Kidney epithelial cell (primary cell): ENCODE measurements around the gene AGBL1. TPM values are rescaled to one million over a fixed set of nuclear protein-coding genes. Genes with fewer than 3 reads are reported as not detected.

Experiments used
- DNase-seq: peaks from one replicate; pipeline ENCODE4 v3.0.0-alpha.2; 2010; ENCODE audit warnings: low read depth
- H3K27me3 ChIP-seq: 2 replicates; pipeline ENCODE4 v1.6.0; 2011; ENCODE audit warnings: low read length; ENCODE audit not compliant: control insufficient read depth, insufficient read depth
- H3K36me3 ChIP-seq: 2 replicates; pipeline ENCODE4 v1.5.1; 2011; ENCODE audit warnings: low read length; ENCODE audit not compliant: control insufficient read depth, insufficient read depth
- H3K4me3 ChIP-seq: 2 replicates; pipeline ENCODE4 v1.5.1; 2011; ENCODE audit warnings: low read depth, mild to moderate bottlenecking, control low read depth, low read length
- total RNA-seq: library from RNA; depleted of rRNA; stranded (reverse); fragments of >200 nt; gene quantifications from 2 replicates; pipeline ENCODE4 v1.2.3, GENCODE V29; 2015
- TF ChIP-seq, protein P1 (sequence below): IDR thresholded peaks from 2 replicates; pipeline ENCODE4 v1.5.1; 2011; ENCODE audit warnings: mild to moderate bottlenecking, moderate library complexity, low read length, control low read depth, inconsistent platforms; ENCODE audit not compliant: insufficient read depth, poor library complexity, severe bottlenecking

Gene AGBL1
- total RNA-seq, 1 donor from 2014 or later, result not detected

DNA sequence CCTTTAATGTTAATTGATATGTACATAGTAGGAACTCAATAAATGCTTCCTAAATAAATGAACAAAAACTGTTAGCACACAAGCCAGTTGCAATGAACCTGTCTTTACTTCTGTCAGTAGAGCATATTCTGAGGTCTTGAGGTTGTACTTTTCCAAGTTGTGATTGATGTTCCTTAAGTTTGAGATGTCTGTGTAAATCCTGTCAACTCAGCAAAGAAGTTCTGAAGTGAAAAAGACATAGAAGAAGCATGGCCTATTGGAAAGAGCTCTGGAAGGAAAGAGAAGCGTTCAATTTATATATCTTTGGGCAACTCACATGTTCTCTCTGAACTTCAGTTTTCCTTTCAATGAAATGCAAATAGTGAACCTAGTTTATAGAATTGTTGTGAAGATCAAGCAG, 269.9 kb downstream of the AGBL1 start:
- H3K36me3 ChIP-seq, result no peaks in the 10 kb centered on the region
- no peak for DNase-seq
- no peak overlapping the region for H3K4me3 ChIP-seq
- TF ChIP-seq, protein P1, sequence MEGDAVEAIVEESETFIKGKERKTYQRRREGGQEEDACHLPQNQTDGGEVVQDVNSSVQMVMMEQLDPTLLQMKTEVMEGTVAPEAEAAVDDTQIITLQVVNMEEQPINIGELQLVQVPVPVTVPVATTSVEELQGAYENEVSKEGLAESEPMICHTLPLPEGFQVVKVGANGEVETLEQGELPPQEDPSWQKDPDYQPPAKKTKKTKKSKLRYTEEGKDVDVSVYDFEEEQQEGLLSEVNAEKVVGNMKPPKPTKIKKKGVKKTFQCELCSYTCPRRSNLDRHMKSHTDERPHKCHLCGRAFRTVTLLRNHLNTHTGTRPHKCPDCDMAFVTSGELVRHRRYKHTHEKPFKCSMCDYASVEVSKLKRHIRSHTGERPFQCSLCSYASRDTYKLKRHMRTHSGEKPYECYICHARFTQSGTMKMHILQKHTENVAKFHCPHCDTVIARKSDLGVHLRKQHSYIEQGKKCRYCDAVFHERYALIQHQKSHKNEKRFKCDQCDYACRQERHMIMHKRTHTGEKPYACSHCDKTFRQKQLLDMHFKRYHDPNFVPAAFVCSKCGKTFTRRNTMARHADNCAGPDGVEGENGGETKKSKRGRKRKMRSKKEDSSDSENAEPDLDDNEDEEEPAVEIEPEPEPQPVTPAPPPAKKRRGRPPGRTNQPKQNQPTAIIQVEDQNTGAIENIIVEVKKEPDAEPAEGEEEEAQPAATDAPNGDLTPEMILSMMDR, result no peak
- no peaks in the 10 kb centered on the region for H3K27me3 ChIP-seq

DNA sequence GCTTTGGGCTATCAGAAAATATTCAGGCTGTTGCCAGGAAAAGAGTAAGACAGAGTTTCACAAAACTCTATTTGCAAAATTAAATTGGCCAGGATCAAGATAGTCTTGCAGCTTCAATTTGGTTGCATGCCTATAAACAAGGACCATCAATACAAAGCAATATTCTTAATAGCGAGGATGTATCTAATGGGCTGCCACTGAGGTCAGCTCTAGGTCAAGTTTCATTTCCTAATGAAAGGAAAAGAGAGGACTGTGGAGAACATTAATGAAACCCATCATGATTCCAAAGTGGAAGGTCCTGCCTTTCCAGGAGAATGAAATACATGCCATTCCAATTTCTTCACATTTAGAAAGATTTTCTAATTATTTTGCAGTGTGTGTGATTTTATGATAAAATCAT, 273.5 kb downstream of the AGBL1 start:
- Histone ChIP-seq H3K36me3 (no peaks in the 10 kb centered on the region), H3K4me3 (no peak overlapping the region), H3K27me3 (no peaks in the 10 kb centered on the region)
- TF ChIP-seq, protein P1, result no peak
- no peak for DNase-seq

DNA sequence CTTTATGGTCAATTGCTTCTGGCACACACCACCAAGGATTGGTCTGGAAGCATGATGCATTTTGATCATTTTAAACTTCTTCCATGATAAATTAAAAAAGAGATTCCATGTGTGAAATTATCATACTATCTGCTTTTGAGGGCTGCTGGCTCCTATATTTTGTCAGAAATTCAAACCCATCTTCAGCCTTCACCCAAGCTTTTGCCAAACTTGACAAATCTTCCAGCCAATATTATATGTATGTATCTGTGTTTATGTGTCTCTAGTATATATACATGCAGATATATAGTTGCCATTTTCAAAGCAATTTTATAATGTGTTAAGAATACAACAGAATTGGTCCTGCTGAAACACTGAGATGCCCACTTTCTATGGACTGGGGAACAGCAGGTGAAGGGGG, 275.7 kb downstream of the AGBL1 start:
- Histone ChIP-seq H3K4me3 (no peak overlapping the region), H3K27me3 (no peaks in the 10 kb centered on the region), H3K36me3 (no peaks in the 10 kb centered on the region)
- TF ChIP-seq, protein P1, result no peak
- DNase-seq, result no peak

DNA sequence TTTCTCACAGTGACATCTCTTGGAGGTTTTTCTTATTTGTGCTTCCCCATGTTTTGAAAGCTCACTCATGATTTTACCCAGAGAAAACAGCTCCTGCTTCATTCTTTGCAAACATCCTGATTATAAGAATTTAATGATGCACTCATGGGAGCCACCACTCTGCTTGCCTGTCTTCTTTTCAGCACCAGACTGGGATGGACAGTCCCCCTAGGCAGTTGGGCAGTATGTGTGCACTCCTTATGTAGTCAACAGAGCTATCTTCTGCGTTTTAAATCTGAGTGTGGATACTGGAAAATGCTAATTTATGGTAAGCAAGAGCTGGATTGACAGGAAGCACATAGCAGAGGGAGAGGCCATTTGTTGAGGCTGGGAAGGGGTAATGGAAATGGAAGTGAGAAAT, 276.1 kb downstream of the AGBL1 start:
- TF ChIP-seq, protein P1, result no peak

DNA sequence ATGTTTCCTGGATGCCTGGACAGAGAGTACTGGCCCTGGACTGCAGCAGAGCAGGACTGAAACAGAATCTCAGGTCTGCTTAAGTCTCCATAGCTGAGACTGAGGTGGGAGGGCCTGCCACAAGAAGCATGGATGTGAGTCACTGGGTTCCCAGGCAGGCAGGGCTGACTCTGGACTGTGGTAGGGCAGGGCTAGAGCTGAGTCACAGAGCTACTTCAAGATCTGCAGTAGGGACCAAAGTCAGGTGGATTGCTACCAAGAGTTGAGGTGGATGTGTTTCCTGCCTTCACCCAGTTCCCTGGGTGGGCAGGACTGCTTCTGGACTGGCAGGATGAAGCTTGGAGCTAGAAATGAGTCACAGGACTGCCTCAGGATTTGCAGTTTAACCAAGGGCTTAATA, 282.9 kb downstream of the AGBL1 start:
- no peaks in the 10 kb centered on the region for H3K27me3 ChIP-seq
- no peaks in the 10 kb centered on the region for H3K36me3 ChIP-seq
- H3K4me3 ChIP-seq, result no peak overlapping the region
- TF ChIP-seq, protein P1, result no peak
- DNase-seq, result peak; percentile 5

More for the DNA sequence above, 276.1 kb downstream of the AGBL1 start:
- H3K27me3 ChIP-seq, result no peaks in the 10 kb centered on the region
- H3K36me3 ChIP-seq, result no peaks in the 10 kb centered on the region
- no peak overlapping the region for H3K4me3 ChIP-seq
- DNase-seq, result no peak

DNA sequence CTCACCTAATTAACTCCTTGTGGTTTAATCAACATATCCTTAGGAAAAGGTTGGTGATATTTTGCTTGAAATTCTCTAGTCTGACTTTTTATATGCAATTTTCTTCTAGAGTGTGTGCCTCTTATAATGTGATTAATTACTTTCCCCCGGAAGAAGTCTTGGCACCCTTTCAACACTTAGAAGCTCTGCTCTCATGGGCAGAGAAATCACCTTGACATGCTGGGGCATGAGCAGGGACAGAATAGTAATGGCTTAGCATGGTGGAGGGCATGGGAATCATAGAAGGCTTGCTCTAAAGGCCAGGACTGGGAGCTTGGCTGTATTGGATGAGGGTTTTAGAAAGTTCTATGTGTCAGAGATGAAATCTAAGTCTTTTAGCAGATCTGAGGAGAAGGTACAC, 293.5 kb downstream of the AGBL1 start:
- no peak for DNase-seq
- Histone ChIP-seq H3K36me3 (no peaks in the 10 kb centered on the region), H3K4me3 (no peak overlapping the region), H3K27me3 (no peaks in the 10 kb centered on the region)
- TF ChIP-seq, protein P1, result no peak
